ENCODE data around the gene ZP1. TPM values are rescaled to one million over a fixed set of nuclear protein-coding genes. Genes with fewer than 3 reads are reported as not detected.

The ZP1 gene
- total and polyA plus RNA-seq, 2 of the 13 experiments (the other 11 are each of a cell fraction or from before 2014, with no cell fraction given) = 0.16 TPM; not detected in 1

DNA sequence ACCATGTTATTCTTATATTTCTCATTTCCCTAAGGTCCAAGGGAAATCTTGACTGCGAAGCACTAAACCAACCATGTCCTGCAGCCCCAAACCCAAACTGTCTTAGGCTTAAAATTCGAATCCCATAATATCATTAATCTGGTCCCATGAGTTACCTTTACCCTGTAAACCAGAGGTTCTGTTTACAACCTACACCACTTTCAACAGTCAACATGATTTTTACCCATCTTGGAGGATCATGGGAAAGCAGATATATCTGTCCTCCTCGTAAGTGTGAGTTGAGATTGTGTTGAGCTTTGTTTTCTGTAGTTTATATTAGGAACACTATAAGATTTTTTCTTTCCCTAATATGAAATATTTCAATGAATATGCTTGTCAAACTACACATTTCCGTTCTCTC is 32.6 kb downstream of the ZP1 start:
- CTCF ChIA-PET (ENCODE audit: low intra/inter-chr PET ratio, low total read pairs) = interaction anchor here (1.1 to 2.9 kb wide), 3 partner anchors 12 to 125 kb away, joined by 4 to 20 read pairs (median 7); no protein-coding TSS in a partner anchor
- H3K9me3 ChIP-seq (ENCODE audit: low read length) = no peaks in the 10 kb centered on the region
- H3K9ac ChIP-seq (ENCODE audit: insufficient read depth, low read depth, low read length) = no peak overlapping the region
- WGBS (ENCODE audit: low lambda C conversion rate) = 76% methylated on average over 4 of the region's 4 CpGs
- H3K4me2 ChIP-seq (ENCODE audit: low read depth, low read length) = no peak overlapping the region
- H4K20me1 ChIP-seq (ENCODE audit: insufficient read depth, low read length) = peaks cover 14% of the 10 kb centered on the region
- DNase-seq (ENCODE audit: low spot score) = no peak
- H3K4me1 ChIP-seq (ENCODE audit: insufficient read depth, low read length) = peaks cover 15% of the 10 kb centered on the region
- no peak for ATAC-seq
- H2AFZ ChIP-seq (ENCODE audit: low read length) = no peak overlapping the region
- H3K79me2 ChIP-seq (ENCODE audit: insufficient read depth, low read length) = peaks cover 23% of the 10 kb centered on the region
- no TSS peak for BruUV-seq (replicated peaks)
- no peak for FAIRE-seq
- POLR2A ChIA-PET = interaction anchor here (1.4 kb wide), 1 partner anchor 12 kb away, joined by 8 read pairs; no protein-coding TSS in a partner anchor
- intact Hi-C loops (cut with micrococcal nuclease; ENCODE audit: unreplicated experiment) (loop anchor here (1.0 kb wide), 2 partner anchors 69 to 273 kb away; no protein-coding TSS in a partner anchor), in situ Hi-C loops (cut with HindIII; ENCODE audit: extremely low pct_ligation_motif_present, low pct_unique_long_range_greater_than_20kb) (no loop called here)
- no peak overlapping the region for H3K4me3 ChIP-seq (replicated peaks in 1 of 3; ENCODE audit: insufficient read depth in 1 of 3, low read depth in 2 of 3, low read length in 3 of 3)
- no peak overlapping the region for H3K27ac ChIP-seq (ENCODE audit: extremely low read length, insufficient read depth, low read length)
- TF ChIP-seq ZNF614 (CRISPR knock-in tag; IDR thresholded peaks at IDR 0.05; ENCODE audit: borderline replicate concordance) = no peak
- no peak for TF ChIP-seq ZNF484 (CRISPR knock-in tag; IDR thresholded peaks at IDR 0.05; ENCODE audit: borderline replicate concordance, low read depth)
- TF ChIP-seq TP53 (CRISPR knock-in tag; conservative IDR thresholded peaks at IDR 0.05) = no peak
- no peak for TF ChIP-seq RELA (CRISPR knock-in tag; IDR thresholded peaks at IDR 0.05)
- no peaks in the 10 kb centered on the region for H3K27me3 ChIP-seq (ENCODE audit: control insufficient read depth in 1 of 2, insufficient read depth in 2 of 2, low read length in 2 of 2)
- peaks cover 42 to 82% of the 10 kb centered on the region in 2 experiments for H3K36me3 ChIP-seq (replicated peaks in 1 of 2; ENCODE audit: control insufficient read depth in 1 of 2, insufficient read depth in 2 of 2, low read length in 2 of 2)

DNA sequence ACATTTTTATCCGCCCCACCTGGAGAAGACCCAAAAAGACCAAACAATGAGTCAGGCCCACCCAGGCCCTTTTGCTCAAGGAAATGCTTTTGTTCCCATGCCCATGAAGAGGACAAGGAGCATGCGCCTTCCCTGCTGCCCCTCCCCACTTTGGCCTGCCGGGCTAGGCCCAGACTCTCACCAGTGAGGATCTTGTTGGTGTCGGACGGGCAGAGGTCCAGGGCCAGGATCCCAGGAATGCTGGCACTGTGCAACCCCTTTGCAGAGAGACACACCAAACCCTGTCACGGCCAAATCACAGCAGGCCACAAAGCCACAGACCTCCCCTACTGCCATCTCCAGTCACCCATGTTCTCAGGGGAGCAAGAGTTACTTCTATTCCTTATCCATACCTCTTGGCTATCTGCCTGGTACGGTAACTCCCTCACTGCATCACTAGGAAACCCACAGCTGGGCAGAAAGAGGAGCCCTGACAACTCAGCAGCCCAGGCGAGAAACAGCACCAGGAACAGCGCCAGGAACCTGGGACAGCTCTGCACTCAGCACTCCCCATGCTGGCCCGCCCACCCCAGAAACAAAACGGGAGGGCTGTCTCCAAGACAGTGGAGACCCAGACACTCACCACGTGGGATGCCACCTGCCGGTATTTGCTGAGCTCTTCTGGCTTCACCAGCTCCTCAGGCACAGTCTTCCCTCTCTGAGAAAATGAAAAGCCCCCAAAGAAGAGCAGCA is 33.5 kb downstream of the ZP1 start:
- Histone ChIP-seq H3K27ac (ENCODE audit: extremely low read length, insufficient read depth, low read length) (no peak overlapping the region), H3K79me2 (ENCODE audit: insufficient read depth, low read length) (peaks cover 32% of the 10 kb centered on the region), H4K20me1 (ENCODE audit: insufficient read depth, low read length) (peaks cover 17% of the 10 kb centered on the region), H3K9ac (ENCODE audit: insufficient read depth, low read depth, low read length) (no peak overlapping the region), H3K4me3 (replicated peaks in 1 of 3; ENCODE audit: insufficient read depth in 1 of 3, low read depth in 2 of 3, low read length in 3 of 3) (no peak overlapping the region), H3K9me3 (ENCODE audit: low read length) (no peaks in the 10 kb centered on the region), H3K4me1 (ENCODE audit: insufficient read depth, low read length) (peaks cover 18% of the 10 kb centered on the region), H3K36me3 (replicated peaks in 1 of 2; ENCODE audit: control insufficient read depth in 1 of 2, insufficient read depth in 2 of 2, low read length in 2 of 2) (peaks cover 38 to 73% of the 10 kb centered on the region in 2 experiments), H3K27me3 (ENCODE audit: control insufficient read depth in 1 of 2, insufficient read depth in 2 of 2, low read length in 2 of 2) (no peaks in the 10 kb centered on the region), H2AFZ (ENCODE audit: low read length) (no peak overlapping the region), H3K4me2 (ENCODE audit: low read depth, low read length) (no peak overlapping the region)
- DNase-seq (ENCODE audit: low spot score) (no peak), ATAC-seq (no peak), FAIRE-seq (no peak)
- 95% methylated on average over 11 of the region's 13 CpGs for WGBS (ENCODE audit: low lambda C conversion rate)
- TF ChIP-seq, protein P1, sequence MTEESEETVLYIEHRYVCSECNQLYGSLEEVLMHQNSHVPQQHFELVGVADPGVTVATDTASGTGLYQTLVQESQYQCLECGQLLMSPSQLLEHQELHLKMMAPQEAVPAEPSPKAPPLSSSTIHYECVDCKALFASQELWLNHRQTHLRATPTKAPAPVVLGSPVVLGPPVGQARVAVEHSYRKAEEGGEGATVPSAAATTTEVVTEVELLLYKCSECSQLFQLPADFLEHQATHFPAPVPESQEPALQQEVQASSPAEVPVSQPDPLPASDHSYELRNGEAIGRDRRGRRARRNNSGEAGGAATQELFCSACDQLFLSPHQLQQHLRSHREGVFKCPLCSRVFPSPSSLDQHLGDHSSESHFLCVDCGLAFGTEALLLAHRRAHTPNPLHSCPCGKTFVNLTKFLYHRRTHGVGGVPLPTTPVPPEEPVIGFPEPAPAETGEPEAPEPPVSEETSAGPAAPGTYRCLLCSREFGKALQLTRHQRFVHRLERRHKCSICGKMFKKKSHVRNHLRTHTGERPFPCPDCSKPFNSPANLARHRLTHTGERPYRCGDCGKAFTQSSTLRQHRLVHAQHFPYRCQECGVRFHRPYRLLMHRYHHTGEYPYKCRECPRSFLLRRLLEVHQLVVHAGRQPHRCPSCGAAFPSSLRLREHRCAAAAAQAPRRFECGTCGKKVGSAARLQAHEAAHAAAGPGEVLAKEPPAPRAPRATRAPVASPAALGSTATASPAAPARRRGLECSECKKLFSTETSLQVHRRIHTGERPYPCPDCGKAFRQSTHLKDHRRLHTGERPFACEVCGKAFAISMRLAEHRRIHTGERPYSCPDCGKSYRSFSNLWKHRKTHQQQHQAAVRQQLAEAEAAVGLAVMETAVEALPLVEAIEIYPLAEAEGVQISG (CRISPR knock-in tag; IDR thresholded peaks at IDR 0.05) = no peak
- TF ChIP-seq EP300 (IDR thresholded peaks at IDR 0.05; ENCODE audit: low read depth in 2 of 2, low read length in 2 of 2) = no peak
- no peak for TF ChIP-seq EP300 (CRISPR knock-in tag; IDR thresholded peaks at IDR 0.05; ENCODE audit: borderline replicate concordance)
- TF ChIP-seq, protein P2, sequence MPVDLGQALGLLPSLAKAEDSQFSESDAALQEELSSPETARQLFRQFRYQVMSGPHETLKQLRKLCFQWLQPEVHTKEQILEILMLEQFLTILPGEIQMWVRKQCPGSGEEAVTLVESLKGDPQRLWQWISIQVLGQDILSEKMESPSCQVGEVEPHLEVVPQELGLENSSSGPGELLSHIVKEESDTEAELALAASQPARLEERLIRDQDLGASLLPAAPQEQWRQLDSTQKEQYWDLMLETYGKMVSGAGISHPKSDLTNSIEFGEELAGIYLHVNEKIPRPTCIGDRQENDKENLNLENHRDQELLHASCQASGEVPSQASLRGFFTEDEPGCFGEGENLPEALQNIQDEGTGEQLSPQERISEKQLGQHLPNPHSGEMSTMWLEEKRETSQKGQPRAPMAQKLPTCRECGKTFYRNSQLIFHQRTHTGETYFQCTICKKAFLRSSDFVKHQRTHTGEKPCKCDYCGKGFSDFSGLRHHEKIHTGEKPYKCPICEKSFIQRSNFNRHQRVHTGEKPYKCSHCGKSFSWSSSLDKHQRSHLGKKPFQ (CRISPR knock-in tag; IDR thresholded peaks at IDR 0.05; ENCODE audit: insufficient replicate concordance) = no peak
- no peak for TF ChIP-seq ZNF550 (CRISPR knock-in tag; IDR thresholded peaks at IDR 0.05; ENCODE audit: borderline replicate concordance)
- TF ChIP-seq ZNF720 (CRISPR knock-in tag; IDR thresholded peaks at IDR 0.05) = no peak
- in situ Hi-C loops (cut with HindIII; ENCODE audit: extremely low pct_ligation_motif_present, low pct_unique_long_range_greater_than_20kb) (no loop called here), intact Hi-C loops (cut with micrococcal nuclease; ENCODE audit: unreplicated experiment) (no loop called here)
- no TSS peak for BruUV-seq (replicated peaks)
- ChIA-PET CTCF (ENCODE audit: low intra/inter-chr PET ratio, low total read pairs) (interaction anchor here (2.9 kb wide), 1 partner anchor 70 kb away, joined by 20 read pairs; no protein-coding TSS in a partner anchor), POLR2A (no interaction called here)
